Cardiac septum (tissue), 1 donor: ENCODE measurements around the gene MDN1. TPM values are rescaled to one million over a fixed set of nuclear protein-coding genes. Genes with fewer than 3 reads are reported as not detected.

ENCODE experiments used
- DNase-seq: peaks from one replicate; pipeline ENCODE4 v3.0.0-alpha.2; 2020; ENCODE audit warnings: low spot score
- intact Hi-C: fragments of 100-400 bp; cut with DNase I; formaldehyde crosslinking; loops from one replicate; pipeline ENCODE4 v1.14.0; 2022
- total RNA-seq: library from RNA; stranded (reverse); fragmentation: NEBNext Ultra II Directional; extraction: Animal tissue kit (Norgen Biotek cat#: 25700); gene quantifications from one replicate; pipeline ENCODE4 v1.2.1, GENCODE V29; 2021
- donor health status: DM: no; HTN: no; CAD: no.

Gene MDN1
- total RNA-seq, 1 donor from 2014 or later, result 21.1 TPM

DNA sequence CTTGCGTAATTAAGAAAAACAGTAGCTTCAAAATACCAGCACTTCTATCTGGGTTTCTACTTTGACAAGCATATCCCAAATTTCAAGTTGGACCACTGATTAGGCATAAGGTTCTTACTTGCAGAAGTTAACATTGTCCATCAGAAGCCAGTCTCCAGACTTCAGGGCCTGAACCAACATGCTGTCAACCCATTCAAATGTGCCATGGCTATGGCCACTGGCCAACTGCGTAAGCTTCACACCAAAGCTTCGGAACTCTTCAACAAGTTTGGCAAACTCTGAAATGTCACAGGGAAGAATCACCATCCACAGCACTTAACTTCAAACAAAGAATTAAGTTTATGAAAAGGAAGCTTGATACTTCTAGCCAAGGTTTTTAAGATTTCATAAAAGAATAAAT lies 103.1 kb downstream of the MDN1 start:
- intact Hi-C loops, result no loop called here
- no peak for DNase-seq

DNA sequence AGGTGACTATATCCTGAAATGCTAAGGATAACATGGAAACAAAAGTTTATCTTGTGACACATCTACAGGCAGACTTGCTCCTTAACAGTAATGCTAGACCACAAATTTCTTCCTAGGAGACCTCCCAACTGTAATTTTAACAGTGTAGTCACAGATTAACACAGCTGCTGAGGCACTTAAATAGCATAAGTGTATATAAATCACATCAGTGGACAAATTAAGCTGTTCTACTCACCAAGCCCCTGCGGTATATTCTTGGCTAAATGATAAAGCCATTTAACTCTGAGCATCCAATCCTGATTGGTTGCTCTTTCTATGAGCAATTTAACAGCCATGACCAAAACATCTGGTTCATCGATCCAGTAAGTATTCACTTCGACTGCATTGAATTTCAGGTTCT lies 107.8 kb downstream of the MDN1 start:
- intact Hi-C loops, result no loop called here
- no peak for DNase-seq

DNA sequence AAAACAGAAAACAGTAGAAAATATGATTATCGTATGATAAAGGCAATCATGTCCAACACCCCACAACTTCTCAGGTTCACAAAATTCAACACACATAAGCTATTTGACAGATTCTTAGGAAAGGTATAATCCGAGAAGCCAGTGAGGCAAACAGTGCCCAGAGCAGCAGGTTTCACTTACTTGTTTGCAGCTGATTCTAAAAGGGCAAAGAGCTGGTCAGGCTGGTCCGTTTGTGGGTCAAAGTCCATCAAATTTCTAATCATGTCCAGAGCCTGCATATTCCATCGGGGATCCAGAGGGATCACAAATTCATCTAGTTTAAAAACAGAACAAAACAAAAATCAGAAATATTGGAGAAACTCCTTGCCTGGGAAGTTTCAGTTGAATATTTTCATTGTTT lies 111.3 kb downstream of the MDN1 start:
- no peak for DNase-seq
- intact Hi-C loops, result no loop called here

DNA sequence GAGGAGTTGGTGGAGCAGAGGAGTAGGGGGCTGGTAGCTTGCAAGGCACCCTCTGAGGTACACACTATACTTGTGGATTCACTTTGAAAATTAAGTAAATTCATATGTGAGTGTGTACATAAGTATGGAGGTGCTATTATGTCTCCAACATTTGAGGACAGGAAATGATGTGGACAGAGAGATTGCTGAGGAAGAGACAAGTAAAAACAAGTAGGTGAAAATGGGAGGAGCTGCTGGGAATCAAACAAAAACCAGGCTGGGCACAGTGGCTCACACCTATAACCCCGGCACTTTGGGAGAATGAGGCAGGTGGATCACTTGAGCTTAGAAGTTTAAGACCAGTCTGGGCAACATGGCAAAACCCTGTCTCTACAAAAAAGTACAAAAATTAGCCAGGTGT lies 111.8 kb downstream of the MDN1 start:
- intact Hi-C loops, result no loop called here

DNA sequence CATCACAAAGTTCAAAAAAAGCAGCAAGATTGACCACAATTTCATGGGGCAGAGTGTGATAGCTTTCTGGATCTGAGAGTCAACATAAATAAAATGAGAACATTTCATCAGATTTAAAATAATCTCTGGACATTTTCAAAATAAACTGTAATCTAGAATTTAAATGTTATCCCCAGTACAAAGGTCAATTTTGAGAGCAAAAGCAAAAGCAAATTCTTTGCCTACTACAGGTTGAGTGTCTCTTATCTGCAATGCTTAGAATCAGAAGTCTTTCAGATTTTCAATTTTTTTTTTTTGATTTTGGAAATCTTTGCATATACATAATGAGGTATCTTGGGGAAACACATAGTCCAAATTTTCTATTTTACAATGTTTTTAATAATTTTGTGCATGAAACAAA lies 113.5 kb downstream of the MDN1 start:
- intact Hi-C loops, result no loop called here
- DNase-seq, result no peak

More for the DNA sequence above, 111.8 kb downstream of the MDN1 start:
- DNase-seq, result no peak

DNA sequence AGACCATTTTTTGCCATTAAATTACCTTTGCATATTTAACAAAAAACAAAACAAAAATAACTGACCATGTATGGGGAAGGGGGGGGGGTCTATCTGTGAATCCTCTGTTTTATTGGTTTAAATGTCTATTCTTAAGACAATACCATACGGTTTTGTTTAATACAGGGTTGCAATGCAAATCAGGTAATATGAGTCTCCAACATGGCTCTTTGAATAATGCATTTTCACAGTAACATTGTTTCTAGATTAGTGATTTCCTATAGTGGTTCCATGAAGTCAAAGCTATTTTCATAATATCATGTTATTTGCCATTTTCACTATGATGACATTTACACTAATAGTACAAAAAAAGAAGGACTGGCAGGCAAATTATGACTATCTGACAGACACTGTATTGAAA lies 116.3 kb downstream of the MDN1 start:
- intact Hi-C loops, result no loop called here
- DNase-seq, result no peak

DNA sequence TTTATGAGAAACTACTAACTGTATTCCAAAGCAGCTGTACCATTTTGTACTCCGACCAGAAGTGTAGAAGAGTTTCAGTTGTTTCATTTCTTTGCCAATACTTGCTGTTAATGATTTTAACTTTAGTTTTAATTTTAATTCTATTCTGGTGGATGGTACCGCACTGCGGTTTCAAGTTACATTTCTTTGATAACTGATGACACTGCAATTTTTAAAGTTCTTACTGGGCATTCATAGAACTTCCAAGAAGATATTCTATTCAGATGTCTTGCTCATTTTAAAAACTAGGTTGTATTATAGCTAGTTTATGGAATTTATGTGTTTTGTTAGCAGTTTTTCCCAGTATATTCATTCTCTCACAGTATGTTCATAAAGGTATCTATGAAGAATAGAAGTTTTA lies 117.2 kb downstream of the MDN1 start:
- no peak for DNase-seq
- intact Hi-C loops, result no loop called here

DNA sequence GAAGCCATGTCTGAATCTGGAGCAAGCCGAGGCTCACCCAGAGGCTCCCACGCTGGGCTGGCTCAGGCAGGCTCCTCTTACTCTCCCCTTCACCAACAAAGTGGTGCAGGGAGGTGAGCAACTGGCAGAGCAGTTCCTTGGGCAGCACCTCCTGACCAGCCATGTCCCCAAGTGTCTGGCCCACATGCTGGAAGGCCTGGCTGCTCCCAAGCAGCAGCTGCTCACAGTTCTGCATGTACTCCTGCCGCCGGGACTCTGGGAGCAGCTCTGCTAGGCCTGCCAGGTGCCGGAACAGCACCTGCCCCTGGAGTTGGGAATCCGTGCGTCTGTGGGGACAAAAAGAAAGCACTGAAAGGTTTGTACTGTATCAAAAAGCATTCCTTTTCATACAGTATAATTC lies 123.9 kb downstream of the MDN1 start:
- no peak for DNase-seq

DNA sequence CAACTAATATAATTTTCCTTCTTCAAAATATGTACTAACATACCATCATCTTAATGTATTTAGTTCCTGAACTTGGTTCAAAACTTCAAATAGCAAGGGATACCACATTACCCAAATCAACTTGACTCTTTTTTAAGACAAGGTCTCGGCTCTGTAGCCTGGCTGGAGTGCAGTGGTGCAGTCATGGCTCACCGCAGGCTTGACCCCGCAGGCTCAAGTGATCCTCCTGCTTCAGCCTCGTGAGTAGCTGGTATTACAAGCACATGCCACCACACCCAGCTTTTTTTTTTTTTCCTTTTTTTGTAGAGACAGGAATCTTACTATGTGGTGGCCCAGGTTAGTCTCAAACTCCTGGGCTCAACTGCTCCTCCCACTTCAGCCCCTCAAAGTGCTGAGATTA lies 125.2 kb downstream of the MDN1 start:
- intact Hi-C loops, result no loop called here
- no peak for DNase-seq

More for the DNA sequence above, 123.9 kb downstream of the MDN1 start:
- intact Hi-C loops, result no loop called here

DNA sequence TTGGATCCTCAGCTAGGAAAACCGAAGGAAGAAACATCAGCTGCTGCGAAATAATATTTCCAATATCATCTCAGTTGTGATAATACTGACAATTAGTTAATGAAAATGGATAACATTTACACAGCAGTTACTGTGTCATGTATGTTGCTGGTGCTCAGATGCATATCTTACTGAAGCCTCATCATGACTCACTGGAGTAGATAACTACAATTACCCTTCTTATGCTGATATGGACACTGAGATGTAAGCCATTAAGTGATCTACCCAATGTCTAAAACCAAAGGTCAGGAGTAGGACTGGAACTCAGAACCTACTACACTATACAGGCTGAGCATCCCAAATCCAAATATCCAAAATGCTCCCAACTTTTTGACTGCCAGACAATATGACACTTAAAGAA lies 126.4 kb downstream of the MDN1 start:
- intact Hi-C loops, result no loop called here
- no peak for DNase-seq

DNA sequence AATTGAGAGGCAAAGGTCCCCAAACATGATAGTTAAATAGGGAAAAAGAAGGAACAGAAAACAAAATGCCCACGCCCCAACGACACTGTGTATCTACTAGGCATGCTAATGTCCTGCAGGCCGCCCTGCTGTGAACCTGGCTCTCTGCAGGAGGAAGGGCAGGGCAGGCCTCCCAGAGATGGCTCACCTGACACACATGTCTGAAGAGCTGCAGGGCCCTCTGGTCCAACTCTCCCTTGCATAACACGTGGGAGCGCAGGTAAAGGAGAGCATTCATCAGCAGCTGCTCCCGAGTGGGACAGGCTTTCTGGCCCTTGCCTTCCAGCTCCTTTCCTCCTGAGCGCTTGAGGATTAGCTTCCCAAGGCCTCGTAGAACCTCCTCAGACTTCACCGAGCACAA lies 127.3 kb downstream of the MDN1 start:
- intact Hi-C loops, result no loop called here
- DNase-seq, result no peak

DNA sequence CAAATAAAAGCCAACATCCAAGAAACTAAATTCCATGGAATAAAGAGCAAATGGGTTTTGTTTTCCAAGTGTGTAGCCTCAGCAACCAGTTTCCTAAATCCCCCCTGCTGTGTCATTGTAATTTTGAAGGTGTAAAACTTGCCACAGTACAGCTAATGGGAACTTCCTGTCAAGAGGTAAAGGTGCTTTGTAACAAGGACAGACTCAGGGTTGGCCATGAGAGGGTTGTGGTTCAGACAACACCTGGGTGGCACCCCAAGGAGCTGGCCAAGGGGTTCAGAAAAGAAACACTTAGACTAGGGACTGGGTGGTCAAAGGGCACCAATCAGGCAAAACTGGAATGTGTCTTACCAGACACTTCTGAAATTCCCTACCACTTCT lies 128.7 kb downstream of the MDN1 start:
- intact Hi-C loops, result no loop called here
- no peak for DNase-seq

DNA sequence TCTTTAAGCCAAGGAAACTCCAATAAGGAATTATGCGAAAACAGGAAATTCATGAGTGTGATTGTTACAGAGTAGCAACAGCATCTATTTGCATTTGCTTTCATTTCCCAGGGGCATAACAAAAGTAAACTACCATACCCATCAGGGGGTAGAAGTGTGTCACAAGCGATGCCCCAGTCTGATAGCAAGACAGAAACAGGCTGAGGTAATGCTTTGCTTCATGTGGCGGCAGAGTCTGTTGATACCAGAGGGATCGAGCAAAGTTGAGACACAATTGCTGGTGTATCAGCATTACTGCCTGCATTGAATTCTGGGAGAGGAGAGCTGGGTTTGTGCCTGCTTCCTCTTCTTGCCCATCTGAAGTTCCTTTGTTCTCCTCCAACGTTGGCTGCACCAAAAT lies 129.9 kb downstream of the MDN1 start:
- no peak for DNase-seq
- intact Hi-C loops, result no loop called here

DNA sequence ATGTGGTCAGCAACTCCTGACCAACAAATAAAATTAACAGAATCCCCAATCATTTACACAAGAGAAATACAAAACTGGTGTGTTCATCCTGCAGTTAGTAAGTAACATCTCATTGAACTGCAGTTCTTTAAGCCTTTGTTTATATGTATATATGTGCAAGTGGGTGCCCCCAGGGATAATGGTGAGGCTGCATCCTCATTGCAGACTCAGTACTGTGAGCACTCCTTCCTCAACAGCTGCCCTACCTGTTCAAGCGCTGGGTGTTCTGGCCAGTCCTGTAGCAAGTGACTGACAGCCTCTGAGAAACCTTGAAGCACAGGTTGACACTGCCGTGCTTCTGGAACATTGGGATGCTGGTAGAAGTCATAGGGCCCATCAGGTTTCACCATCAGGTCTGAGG lies 131.3 kb downstream of the MDN1 start:
- intact Hi-C loops, result no loop called here
- DNase-seq, result no peak

DNA sequence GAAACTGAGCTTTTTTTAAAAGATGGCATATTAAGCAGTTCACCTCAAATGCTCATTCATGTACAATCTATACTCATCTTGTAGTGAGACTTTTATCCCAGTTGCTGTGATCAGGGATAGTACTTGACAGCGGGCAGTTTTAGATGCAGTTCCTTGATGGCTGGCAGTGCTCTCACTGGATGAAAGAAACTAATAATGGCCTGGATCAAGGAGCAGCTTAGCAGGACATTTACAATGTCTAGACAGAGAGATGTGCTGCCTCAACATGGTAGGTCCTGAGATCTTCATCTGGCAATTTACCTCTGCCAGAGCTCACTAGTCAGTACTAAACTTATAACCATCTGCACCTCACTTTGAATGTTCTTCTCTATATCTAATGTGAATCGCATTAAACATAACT lies 134.3 kb downstream of the MDN1 start:
- no peak for DNase-seq
- intact Hi-C loops, result no loop called here

DNA sequence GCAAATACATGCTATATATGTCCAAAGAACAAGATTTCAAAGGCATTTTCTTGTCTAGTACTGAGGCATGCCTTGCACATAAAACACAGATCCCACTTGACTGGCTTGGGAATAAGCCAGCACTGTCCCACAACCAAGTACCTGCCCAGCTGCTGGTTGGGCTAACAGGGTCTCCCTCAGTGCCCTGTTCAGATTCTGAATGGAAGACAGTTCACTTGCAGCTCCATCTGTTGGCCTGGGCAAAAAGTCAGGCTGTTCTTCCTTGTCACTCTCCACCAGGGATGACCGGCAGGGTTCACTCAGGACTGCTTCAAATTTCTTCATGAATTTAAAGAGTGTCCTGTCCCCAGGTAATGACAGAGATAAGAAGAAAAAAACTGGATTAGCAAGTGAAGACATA lies 136.6 kb downstream of the MDN1 start:
- intact Hi-C loops, result no loop called here
- DNase-seq, result no peak

DNA sequence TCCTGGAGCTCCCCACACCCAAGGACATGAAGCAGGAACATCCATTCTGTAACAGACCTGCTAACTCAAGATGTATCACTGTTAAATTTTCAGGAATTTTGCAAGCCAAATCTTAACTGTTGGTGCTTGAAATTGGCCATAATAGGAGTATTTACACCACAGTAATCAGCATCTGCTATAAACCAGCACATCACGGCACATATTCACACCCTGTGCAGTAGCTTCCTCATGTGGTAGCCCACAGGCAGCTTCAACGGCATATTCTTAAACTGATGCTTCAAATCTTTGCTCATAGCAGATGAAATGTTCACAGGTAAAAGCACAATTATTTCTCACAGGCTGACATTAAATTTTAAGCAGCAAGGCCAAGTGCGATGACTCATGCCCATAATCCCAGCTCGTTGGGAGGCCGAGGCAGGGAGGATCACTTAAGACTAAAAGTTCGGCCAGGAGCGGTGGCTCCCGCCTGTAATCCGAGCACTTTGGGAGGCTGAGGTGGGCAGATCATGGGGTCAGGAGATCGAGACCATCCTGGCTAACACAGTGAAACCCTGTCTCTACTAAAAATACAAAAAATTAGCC lies 137.5 kb downstream of the MDN1 start:
- no peak for DNase-seq
- intact Hi-C loops, result no loop called here

DNA sequence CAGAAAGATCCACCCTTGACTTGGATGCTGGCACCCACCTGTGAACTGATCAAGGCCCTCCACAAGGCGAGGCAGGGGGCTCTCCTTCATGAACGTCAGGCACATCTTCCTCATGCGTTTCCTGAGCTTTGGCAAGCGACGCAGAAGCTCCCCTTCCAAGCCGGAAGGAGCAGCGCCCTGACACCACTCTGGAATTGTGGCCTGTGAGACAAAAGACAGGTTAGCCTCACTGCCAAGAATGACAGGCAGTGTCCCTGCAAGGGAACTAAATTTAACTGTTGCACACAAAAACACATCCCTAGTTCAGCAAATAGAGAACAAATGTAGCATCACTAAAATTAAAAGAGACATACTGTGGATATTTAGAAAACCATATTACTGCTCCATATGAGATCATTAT lies 139.0 kb downstream of the MDN1 start:
- intact Hi-C loops, result no loop called here
- DNase-seq, result no peak

DNA sequence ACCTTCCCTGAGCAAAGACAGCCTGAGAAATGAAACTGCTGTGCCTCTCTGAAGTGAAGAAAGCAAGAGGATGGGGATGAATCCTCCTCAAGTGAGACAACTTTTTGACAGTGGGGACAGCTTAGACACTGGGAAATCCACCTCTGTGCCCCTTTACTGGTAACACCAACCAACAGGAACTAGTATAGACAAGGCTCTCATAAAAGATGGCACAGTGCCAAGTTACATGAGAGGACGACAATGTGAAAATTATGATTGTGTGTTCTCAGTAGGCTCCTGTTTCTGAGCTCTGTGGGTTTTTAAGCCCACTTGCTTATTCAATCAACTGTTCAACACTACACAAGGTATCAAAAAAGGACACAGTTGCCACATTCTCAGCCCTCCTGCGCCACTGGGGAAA lies 139.4 kb downstream of the MDN1 start:
- DNase-seq, result no peak
- intact Hi-C loops, result no loop called here

DNA sequence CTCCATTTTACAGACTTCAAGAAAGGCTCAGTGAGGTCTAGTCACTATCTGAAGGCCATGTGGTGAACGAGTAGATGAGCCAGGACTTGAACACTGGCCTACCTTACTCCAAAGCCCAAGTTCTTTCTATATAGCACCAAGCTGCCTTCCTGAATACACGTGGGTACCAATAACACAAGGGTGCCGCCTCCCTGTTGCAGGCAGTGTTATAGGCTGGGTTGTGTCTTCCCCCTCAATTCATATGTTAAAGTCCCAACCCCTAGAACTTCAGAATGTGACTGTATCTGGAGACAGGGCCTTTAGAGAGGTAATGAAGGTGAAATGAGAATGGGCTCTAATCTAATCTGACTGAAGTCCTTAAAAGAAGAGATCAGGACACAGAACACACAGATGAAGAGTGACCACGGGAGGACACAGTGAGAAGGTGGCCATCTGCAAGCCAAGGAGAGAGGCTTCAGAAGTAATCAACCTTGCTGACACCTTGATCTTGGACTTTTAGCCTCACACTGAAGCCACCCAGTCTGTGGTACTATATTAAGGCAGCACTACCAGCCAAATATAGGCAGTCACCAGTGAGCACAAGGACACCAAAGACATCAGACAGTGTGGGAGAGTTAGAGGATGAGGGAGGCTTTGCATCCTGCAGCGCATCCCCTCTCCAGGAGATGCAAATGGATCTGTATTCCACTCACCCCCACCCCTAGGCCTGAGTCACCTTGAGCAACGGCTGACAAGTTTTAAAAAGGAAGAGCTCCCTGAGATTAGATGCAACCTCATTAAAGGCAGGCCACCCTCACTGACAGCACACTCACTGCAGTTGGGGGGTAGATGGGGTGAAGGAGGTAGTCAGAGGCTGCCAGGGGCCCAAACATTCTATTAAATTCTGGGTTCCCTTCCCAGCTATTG lies 140.1 kb downstream of the MDN1 start:
- no peak for DNase-seq
- intact Hi-C loops, result no loop called here

DNA sequence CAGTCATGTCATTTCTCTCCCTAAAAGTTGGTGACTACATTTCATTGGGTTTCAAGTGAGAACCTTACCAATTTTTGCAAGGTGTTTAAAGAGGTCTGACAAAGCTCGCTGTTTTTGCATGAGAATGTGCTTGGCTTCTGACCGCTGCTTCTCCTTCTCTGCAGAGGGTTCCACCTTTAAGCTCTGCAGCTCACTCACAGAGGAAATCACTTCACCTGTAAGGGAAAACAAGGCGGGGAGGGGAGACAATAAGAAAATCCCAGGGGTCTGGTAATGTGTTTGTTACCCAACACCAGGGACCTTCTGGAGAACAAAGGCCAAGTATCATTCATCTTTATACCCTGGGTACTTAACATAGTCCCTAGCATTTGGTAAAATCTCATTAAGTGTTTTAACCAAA lies 141.1 kb downstream of the MDN1 start:
- intact Hi-C loops, result no loop called here
- DNase-seq, result no peak
